DMS153 treated with DMSO at 0.1 percent for 48 hours (cell line): ENCODE data around the gene FBXO8.
"Not testable (repeated sequence)": the region's sequence is repeated elsewhere in the genome, so short reads cannot be mapped to it uniquely, and the experiment has no call there.

ENCODE experiments used
- DNase-seq: peaks from one replicate; lab custom pipeline; 2025; ENCODE audit not compliant: unreplicated experiment; lab: John Stamatoyannopoulos, UW

The FBXO8 gene

DNA sequence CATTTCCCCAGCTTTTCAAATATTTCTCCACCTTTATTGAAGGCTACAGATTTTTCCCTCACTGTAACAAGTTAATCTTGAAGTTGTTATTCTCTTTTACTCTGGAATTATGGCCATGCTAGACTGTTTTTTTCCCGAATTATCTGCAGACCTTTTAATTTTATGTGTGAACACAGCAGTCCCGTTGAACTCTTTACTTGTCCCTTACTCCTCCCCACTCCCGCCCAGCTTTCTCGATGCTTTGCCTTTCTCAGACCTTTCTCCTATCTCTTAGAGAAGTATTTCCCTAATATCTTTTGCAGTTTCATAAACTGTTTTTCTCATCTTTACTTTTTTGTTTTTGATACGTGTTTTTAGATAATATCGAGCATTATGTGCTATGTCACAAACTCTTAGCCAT is 1.0 kb upstream of the FBXO8 start:
- no peak for DNase-seq

DNA sequence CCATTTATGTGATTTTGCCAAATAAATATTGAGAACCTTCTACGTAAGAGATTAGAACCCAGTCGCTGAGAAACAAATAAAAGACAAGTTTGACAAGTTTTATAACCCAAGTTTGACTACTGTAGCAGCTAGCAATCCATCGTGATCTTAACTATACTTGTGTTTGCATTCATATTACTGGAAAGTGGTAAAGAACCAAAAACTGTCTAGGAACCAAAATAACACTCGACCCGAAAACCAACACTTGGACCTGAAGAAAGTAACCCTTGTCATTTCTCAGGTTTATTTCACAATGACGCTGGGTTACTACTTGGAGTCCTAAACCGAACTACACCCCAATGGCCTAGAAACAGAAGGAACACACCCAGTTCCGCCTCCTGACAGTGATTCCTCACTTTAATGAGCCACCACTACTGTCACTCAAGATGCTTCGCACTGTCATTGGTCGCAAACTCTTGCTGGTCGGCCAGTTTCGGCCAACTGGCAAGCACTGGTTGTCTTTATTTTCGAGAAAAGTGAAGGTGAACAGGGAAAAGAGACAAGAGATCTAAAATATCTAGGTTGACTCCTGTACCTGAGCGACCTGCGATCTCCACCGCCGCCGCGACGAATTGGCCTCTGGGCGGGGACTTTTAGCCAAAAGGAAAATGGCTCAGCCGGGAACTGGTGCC is 496 bp downstream of the FBXO8 start:
- peak; percentile 93 for DNase-seq

- DNase-seq = no peak
These were observed 1.6 kb downstream of the FBXO8 start for GRCh38 chr4:174281901-174282300.

DNA sequence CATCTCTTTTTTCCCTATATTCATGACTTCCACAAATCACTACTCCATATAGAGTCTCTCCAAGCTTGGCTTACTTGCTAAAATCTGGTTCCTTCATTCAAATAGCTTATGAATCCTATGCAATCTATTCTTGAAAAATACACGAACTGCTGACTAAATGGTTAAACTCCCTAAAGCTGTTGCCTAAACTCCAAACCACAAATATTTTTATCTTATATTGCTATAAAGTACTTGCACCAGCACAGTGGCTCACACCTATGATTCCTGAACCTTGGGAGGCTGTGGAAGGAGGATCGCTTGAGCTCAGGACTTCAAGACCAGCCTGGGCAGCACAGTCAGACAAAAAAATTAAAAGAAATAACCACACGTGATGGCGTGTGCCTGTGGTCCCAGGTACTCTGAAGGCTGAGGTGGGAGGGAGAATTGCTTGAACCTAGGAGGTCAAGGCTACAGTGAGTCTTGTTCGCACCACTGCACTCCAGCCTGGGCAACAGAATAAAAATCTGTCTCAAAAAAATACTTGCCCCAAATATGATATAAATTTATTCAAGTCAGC is 2.2 kb downstream of the FBXO8 start:
- no peak for DNase-seq

DNA sequence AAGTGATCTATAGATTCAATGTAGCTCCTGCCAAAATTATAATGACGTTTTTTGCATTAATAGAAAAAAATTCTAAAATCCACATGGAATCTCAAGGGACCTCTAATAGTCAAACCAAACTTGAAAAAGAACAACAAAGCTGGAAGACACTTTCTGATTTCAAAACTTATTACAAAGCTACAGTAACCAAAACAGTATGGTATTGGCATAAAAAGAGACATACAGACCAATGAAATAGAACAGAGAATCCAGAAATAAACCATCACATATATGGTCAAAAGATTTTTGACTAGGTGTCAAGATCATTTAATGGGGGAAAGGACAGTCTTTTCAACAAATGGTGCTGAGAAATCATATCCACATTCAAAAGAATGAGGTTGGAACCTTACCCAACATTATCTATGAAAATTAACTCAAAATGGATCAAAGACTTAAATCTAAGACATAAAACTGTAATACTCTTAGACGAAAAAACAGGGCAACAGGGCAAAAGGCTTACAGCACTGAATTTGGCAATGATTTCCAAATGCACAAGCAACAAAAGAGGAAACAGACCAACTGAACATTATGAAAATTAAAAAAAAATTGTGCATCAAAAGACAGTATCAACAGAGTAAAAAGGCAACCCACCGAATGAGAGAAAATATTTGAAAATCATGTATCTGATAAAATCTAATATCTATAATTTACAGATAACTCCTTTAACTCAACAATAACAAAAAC is 3.9 kb downstream of the FBXO8 start:
- DNase-seq = no peak

- DNase-seq = no peak
These were observed 5.0 kb downstream of the FBXO8 start for GRCh38 chr4:174278467-174278866.

GRCh38 chr4:174277433-174277832 is 6.0 kb downstream of the FBXO8 start:
- DNase-seq = no peak

DNA sequence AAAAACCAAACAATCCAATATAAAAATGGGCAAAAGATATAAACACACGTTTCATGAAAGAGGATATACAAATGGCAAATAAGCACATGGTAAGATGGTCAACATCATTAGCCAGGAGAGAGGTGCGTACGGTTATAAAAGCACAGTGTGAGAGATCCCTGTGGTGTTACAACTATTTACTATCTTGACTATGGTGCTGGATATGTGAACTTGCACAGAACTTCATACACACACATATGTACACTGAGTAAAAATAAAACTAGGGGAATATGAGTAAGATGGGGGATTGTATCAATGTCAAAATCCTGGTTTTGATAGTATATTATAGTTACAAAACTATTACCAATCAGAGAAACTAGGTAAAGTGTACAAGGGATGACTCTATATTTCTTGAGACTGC is 8.4 kb downstream of the FBXO8 start:
- DNase-seq = no peak

- no peak for DNase-seq
These were observed 9.0 kb downstream of the FBXO8 start for GRCh38 chr4:174274436-174274835.

- DNase-seq = no peak
These were observed 9.5 kb downstream of the FBXO8 start for GRCh38 chr4:174273930-174274329.

DNA sequence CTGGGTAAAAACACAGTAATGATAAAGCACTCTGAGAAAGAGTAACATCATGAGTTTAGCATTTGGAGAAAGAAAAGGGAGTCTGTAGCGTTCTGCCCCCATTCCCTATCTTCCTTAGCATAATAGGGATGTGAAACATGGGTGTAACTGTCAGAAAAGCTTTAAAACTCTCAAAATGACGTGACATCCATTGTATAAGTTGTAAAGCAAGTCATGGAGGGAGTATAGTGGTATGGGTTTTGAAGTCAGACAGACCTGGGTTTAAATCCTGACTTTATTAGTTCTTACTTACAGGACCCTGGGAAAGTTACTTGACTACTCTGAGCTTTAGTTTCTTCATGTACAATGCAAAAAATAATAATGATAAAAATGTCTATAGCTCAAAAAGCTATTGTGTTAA is 17.1 kb downstream of the FBXO8 start:
- DNase-seq = no peak

DNA sequence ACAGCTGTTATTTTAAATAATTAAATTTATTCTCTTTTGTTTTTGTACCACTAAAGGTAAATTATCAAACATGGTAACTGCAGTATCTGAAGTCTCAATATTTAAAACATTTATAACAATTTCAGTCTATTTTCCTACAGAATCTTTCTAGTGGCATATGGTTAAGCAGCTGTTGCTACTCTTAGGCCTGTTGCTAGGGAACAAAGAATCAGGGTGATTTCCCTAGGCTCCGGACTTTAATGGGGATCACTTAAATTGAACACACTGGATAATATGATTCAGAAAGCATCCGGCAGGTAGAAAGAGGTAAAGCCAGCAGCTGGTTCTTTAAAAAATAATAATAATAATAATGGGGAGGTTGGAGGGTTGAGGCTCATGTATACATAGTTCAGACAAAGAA is 17.6 kb downstream of the FBXO8 start:
- DNase-seq = no peak

- no peak for DNase-seq
These were observed 20.1 kb downstream of the FBXO8 start for GRCh38 chr4:174263445-174263736.

GRCh38 chr4:174262624-174263444 is 20.6 kb downstream of the FBXO8 start:
- no peak for DNase-seq

DNA sequence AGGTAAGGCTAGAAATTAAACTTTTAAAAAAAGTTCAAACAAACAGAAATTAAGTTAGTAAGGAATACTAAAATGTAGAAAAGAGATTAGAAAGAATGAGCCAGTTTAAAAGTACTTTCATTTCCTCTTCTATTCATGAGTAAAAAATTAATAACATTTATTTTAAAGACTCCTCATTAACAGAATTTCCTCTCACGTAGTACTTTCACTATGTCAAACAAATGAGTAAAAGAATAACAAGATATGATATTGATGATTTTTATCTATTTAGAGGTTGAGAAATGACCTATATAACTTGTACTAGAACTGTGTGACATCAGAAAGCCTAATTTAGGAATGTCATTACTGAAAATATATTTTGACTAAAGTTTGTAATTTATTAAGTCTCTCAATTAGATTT is 22.0 kb downstream of the FBXO8 start:
- not testable (repeated sequence) for DNase-seq

GRCh38 chr4:174260099-174260498 is 23.4 kb downstream of the FBXO8 start:
- no peak for DNase-seq

GRCh38 chr4:174259580-174259979 is 23.9 kb downstream of the FBXO8 start:
- no peak for DNase-seq

DNA sequence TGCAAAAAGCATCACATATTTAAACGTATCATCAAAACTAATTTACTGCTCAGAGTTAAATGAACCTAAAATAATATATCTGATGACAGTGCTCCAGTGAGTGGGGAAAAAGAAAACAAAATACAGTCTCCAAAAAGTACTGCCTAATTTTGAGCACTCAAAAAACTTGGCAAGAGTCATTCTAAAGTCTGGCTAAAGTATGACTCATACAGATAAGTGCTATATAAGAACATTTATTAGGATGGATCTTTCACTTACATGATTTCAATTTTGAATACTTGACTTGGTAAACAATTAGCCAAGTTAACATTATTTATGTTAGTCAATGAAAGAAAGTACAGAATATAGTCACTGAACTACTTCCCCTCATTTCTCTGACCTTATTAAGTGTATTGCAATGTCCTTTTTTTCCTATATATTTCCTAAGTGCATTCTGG is 27.2 kb downstream of the FBXO8 start:
- DNase-seq = no peak

DNA sequence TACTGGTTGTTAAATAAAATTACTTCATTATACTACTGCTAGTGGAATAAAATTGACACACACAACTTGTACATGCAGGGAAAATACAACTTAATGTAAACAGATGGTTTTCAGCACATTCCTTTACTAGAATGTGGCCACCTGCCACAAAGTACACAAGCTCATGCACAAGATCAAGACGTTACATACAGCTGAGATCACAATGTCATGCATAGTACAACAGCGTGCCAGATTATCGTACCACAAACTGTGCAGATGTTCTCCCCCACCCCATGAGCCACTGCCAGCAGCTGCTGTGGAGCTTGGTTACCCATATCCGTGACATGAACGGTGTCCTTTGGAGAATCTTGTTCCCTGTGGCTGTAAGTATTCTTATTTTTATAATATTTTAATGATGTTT is 27.7 kb downstream of the FBXO8 start:
- no peak for DNase-seq

DNA sequence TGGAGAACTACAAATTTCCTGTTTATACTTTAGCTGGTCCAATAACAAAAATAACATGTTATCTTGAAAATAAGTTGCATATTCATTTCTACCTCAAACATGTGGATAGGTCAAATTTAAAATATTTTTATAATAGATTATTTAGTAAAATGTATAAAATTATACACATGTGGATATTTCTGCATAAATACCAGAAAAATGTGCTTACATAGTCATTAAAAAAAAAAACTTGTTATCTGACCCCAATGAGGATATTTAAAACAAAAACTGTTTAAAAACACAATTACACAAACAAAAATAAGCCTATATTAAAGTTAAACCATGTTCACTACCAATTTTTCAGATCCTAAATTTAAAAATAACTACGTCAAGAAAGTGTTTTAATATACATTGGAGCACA is 28.1 kb downstream of the FBXO8 start:
- DNase-seq = no peak

- no peak for DNase-seq
These were observed 28.9 kb downstream of the FBXO8 start for GRCh38 chr4:174254613-174255012.

- no peak for DNase-seq
These were observed 31.1 kb downstream of the FBXO8 start for GRCh38 chr4:174252412-174252811.
